Stimulated activated CD8-positive, alpha-beta memory T cell treated with anti-CD3 and anti-CD28 coated beads, Interleukin-15, amount 100 ng/mL, for 4 hours (primary cell): ENCODE data around the gene TRMT13.

ENCODE experiments used
- DNase-seq, 2 donors: peaks; one replicate each; pipeline ENCODE4 v3.0.0-alpha.2; 2020; ENCODE audit warnings: low read depth in 2 of 2

The TRMT13 gene

GRCh38 chr1:100132566-100133477, at the start of gene TRMT13, which contains the start of gene SASS6:
Gene TRMT13 (plus strand): TSS chr1:100133163. CDS start chr1:100133169, 6 bp downstream.
Gene SASS6 (minus strand): TSS chr1:100132930. CDS start chr1:100132814, 116 bp downstream.
- peak; percentile 82 to 94 for DNase-seq

GRCh38 chr1:100087396-100087795, 45.6 kb upstream of the TRMT13 start:
- no peak for DNase-seq

GRCh38 chr1:100089082-100089481, 43.9 kb upstream of the TRMT13 start:
- no peak for DNase-seq

GRCh38 chr1:100090471-100090870, 42.5 kb upstream of the TRMT13 start:
- no peak for DNase-seq

- no peak for DNase-seq
Observed at GRCh38 chr1:100100202-100100601, 32.8 kb upstream of the TRMT13 start.

GRCh38 chr1:100101564-100101963, 31.4 kb upstream of the TRMT13 start:
- DNase-seq = no peak

- DNase-seq = no peak
Observed at GRCh38 chr1:100107696-100108095, 25.3 kb upstream of the TRMT13 start.

GRCh38 chr1:100109554-100110066, 23.4 kb upstream of the TRMT13 start:
- no peak for DNase-seq

- no peak for DNase-seq
Observed at GRCh38 chr1:100115524-100115923, 17.4 kb upstream of the TRMT13 start.

GRCh38 chr1:100122177-100122576, 10.8 kb upstream of the TRMT13 start:
- DNase-seq = no peak

- no peak for DNase-seq
Observed at GRCh38 chr1:100127226-100127625, 5.7 kb upstream of the TRMT13 start.

- DNase-seq = no peak
Observed at GRCh38 chr1:100130552-100131077, 2.3 kb upstream of the TRMT13 start.

- DNase-seq = no peak
Observed at GRCh38 chr1:100131623-100132022, 1.3 kb upstream of the TRMT13 start.

GRCh38 chr1:100134872-100135271, 1.9 kb downstream of the TRMT13 start:
- DNase-seq = no peak

- no peak for DNase-seq
Observed at GRCh38 chr1:100137602-100138001, 4.6 kb downstream of the TRMT13 start.

GRCh38 chr1:100141192-100141591, 8.2 kb downstream of the TRMT13 start:
- no peak for DNase-seq

GRCh38 chr1:100142343-100142742, 9.4 kb downstream of the TRMT13 start:
- DNase-seq = no peak

GRCh38 chr1:100145116-100145515, 12.2 kb downstream of the TRMT13 start:
- DNase-seq = no peak

- DNase-seq = no peak
Observed at GRCh38 chr1:100146958-100147357, 14.0 kb downstream of the TRMT13 start.

- DNase-seq = no peak
Observed at GRCh38 chr1:100147875-100148274, 14.9 kb downstream of the TRMT13 start.

GRCh38 chr1:100151679-100152078, 18.7 kb downstream of the TRMT13 start:
- no peak for DNase-seq

GRCh38 chr1:100152271-100152670, 19.3 kb downstream of the TRMT13 start:
- DNase-seq = no peak

- no peak for DNase-seq
Observed at GRCh38 chr1:100162881-100163280, 29.9 kb downstream of the TRMT13 start.
